HT-29 (cell line): Measurements from ENCODE around the gene SLC25A30. TPM values are rescaled to one million over a fixed set of nuclear protein-coding genes. Genes with fewer than 3 reads are reported as not detected.
"Not testable (repeated sequence)": the region's sequence is repeated elsewhere in the genome, so short reads cannot be mapped to it uniquely, and the experiment has no call there.

Source experiments
- DNase-seq: peaks from one replicate; pipeline ENCODE4 v3.0.0-alpha.2; 2015; ENCODE audit warnings: low spot score
- total RNA-seq: library from RNA; depleted of rRNA; stranded (reverse); fragments of >200 nt; shearing (Covaris generic); gene quantifications from 2 replicates; pipeline ENCODE4 v1.2.3, GENCODE V29; 2014

Gene SLC25A30
- total RNA-seq, 1 experiment from 2014 or later: 4.1 TPM

DNA sequence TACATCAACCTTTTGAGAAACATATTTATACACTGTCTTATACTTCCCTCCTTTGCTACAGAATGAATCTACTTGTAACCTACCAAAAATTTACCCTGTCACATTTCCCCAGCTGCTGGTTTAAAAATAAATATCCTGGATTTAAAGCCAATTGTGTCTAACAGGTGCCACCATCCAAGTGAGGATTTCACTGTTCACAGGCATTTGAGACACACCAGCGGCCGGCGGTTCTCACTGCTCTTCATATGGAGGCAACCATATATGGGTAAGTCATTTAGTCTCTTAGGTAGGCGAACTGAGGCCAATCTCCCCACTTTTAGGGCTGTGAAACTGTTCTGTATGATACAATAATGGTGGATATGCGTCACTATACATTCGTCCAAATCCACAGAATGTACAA lies 26.2 kb downstream of the SLC25A30 start:
- no peak for DNase-seq

DNA sequence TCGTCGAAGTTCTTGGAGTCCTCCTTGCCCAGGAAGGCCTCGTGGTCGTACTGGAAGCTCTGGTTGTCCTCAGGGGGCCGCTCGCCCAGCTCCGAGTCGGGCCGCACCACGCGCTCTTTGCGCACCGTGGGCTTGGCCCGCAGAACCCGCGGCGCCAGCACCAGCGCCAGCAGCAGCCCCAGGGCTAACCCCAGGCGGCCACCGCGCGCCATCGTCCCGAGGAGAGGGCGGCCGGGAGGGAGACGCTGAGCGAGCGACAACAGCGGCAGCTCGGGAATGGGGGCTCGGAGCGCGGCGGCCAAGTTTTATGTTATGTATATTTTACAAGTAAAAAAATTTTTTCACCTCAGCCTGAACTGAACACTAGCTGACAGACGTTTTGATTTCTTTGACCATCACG lies 27.0 kb downstream of the SLC25A30 start:
- DNase-seq: not testable (repeated sequence)

DNA sequence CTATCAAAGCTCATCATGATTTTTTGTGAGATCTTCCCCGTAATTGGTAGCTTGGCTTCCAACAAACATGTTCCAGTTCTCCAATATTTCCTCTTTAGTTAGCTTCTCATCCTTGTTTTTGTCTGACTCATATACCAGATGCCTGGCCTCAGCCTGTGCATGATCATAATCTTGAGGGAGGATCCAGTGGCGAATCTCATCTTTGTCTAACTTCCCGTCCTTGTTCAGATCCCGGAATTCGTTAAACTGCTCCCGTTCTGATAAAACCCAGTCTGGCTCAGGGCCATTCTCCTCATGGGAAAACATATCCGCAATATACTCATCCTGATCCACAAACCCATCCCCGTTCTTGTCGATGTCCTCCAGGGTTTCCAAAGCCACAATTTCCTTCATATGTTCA lies 27.8 kb downstream of the SLC25A30 start:
- not testable (repeated sequence) for DNase-seq

DNA sequence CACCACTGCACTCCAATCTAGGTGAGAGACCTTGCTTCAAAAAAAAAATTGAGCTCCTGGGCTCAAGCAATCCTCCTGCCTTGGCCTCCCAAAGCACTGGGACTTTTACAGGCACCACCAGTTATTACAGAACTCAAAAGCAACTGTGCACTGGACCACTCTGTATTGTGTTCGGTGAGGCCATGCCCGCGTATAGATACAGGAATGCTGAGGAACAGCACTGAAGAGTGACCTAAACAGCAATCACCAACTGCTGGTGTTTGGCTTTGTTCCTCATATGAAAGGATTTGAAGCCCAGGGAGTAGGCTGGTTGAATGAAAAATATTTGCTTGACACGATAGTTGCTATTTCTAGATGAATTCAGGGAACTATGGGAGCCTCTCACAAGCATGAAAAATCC lies 29.5 kb downstream of the SLC25A30 start:
- no peak for DNase-seq

DNA sequence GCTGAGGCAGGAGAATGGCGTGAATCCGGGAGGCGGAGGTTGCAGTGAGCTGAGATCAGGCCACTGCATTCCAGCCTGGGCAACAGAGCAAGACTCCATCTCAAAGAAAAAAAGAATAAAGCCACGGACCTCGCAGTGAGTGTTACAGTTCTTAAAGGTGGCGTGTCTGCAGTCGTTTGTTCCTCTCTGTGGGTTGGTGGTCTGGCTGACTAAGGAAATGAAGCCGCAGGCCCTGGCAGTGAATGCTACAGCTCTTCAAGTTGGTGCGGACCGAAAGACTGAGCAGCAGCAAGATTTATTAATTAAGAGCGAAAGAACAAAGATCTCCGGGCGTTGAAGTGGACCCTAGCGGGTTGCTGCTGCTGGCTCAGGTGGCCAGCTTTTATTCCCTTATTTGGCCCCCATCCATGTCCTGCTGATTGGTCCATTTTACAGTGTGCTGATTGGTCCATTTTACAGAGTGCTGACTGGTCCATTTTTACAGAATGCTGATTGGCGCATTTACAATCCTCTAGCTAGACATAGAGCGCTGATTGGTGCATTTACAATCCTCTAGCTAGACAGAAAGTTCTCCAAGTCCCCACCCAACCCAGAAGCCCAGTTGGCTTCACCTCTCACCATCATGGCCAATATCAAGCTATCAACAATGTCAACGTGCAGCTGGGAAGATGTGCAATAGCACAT lies 31.1 kb downstream of the SLC25A30 start:
- not testable (repeated sequence) for DNase-seq

DNA sequence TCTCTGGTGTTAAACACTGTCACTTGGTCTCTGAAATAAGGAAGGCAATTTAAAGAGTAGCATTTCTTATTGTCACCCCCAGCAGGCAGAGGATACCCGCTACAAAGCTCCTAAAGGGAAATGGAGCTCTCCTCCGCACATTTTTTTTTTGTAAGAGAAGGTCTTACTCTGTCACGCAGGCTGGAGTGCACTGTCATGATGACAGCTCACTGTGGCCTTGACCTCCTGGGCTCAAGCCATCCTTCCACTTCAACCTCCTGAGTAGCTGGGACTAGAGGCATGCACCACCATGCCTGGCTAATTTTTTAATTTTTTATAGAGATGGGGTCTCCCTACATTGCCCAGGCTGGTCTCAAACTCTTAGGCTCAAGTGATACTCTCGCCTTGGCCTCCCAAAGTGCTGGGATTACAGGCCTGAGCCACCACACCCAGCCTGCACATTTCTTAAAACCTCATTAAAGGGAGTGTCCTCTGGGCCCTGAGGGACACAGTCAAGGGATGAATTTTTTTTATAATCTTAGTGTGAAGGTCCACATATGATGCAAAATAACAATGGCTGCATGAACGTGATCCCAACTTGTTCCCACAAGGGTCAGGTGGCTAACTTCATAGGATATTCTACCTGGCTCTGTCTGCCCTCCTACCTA lies 32.1 kb downstream of the SLC25A30 start:
- DNase-seq: no peak

DNA sequence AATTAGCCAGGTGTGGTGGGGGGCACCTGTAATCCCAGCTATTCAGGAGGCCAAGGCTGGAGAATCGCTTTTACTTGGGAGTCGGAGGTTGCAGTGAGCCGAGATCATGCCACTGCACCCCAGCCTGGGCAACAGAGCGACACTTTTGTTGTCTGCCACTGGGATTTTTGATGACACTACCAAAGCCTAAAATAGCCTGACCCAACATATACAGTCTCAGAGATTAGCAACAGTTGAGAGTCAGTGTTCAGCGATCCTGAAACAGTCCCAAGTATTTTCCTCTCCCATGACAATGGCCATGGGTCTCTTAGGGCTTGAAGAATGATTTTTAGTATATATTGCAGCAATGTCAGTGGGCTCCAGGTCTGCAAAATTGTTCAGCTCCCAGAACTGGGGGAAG lies 32.9 kb downstream of the SLC25A30 start:
- no peak for DNase-seq

DNA sequence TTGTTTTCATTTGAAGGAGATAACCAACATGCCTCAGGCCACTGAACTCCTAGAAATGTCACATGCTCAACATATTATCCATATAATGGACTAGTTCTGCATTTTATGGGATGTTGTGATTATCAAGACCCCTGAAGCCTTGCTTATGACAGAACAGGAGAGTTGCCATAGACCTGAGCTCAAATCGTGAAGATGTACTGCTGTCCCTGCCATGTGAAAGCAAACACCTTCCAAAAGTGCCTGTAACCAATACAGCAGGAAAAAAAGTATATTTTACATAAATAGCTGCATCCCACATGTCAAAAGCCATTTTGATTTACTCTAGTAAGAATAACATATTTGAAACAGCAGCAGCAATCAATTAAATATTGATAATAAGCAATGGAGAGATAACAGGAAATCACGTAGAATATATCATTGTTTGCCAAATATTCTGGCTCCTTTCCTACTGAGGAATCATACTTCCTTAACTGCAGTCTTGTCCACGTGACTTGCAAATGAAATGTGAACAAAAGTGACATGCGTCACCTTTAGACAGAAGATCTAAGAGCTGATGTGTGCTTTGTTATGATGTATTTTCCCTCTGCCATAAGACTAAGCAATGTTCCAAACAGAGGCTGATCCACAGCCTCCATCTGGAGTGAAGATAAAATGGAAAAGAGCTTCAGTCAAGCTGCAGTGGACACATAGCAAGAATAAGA lies 33.5 kb downstream of the SLC25A30 start:
- no peak for DNase-seq

DNA sequence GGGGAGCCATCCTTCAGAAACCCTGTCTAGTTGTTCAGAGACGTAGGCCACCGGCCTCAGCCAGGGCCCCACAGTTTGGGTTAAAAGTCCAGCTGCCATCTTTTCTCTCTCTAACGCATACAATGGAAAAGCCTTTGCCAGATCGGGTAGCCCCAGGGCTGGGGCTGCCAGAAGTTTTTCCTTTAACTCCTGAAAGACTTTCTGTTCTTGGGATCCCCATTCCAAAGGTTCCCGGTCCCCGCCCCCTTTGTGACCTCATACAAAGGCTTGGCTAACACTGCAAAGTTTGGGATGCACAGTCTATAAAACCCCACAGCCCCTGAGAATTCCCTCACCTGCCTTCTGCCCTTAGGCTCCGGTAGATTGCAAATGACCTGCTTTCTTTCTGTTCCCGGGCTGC lies 35.4 kb downstream of the SLC25A30 start:
- DNase-seq: not testable (repeated sequence)

DNA sequence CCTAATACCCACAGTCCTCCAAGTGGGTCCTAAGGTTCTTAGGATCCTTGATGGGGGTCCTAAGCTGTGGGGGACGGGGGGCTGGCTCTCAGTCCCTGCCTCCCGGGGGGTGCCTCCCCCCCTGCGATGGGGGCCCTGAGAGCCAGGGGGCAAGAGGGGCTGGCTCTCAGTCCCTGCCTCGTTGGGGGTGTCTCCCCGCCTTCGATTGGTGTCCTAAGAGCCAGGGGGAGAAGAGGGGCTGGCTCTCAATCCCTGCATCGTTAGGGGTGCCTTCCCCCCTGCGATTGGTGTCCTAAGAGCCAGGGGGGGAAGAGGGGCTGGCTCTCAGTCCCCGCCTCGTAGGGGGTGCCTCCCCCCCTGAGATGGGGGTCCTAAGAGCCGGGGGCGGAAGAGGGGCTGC lies 37.0 kb downstream of the SLC25A30 start:
- DNase-seq: no peak

DNA sequence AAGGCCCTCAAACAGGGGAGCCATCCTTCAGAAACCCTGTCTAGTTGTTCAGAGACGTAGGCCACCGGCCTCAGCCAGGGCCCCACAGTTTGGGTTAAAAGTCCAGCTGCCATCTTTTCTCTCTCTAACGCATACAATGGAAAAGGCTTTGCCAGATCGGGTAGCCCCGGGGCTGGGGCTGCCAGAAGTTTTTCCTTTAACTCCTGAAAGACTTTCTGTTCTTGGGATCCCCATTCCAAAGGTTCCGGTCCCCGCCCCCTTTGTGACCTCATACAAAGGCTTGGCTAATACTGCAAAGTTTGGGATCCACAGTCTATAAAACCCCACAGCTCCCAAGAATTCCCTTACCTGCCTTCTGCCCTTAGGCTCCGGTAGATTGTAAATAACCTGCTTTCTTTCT lies 37.5 kb downstream of the SLC25A30 start:
- not testable (repeated sequence) for DNase-seq

DNA sequence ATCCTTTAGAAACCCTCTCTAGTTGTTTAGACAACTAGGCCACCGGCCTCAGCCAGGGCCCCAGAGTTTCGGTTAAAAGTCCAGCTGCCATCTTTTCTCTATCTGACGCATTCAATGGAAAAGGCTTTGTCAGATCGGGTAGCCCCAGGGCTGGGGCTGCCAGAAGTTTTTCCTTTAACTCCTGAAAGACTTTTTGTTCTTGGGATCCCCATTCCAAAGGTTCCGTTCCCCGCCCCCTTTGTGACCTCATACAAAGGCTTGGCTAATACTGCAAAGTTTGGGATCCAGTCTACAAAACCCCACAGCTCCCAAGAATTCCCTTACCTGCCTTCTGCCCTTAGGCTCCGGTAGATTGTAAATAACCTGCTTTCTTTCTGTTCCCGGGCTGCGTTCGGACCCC lies 38.7 kb downstream of the SLC25A30 start:
- not testable (repeated sequence) for DNase-seq

DNA sequence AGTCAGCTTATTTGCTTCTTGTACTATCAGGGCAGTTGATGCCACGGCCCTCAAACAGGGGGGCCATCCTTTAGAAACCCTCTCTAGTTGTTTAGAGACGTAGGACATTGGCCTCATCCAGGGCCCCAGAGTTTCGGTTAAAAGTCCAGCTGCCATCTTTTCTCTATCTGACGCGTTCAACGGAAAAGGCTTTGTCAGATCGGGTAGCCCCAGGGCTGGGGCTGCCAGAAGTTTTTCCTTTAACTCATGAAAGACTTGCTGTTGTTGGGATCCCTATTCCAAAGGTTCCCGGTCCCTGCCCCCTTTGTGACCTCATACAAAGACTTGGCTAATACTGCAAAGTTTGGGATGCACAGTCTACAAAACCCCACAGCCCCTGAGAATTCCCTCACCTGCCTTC lies 39.4 kb downstream of the SLC25A30 start:
- DNase-seq: not testable (repeated sequence)

DNA sequence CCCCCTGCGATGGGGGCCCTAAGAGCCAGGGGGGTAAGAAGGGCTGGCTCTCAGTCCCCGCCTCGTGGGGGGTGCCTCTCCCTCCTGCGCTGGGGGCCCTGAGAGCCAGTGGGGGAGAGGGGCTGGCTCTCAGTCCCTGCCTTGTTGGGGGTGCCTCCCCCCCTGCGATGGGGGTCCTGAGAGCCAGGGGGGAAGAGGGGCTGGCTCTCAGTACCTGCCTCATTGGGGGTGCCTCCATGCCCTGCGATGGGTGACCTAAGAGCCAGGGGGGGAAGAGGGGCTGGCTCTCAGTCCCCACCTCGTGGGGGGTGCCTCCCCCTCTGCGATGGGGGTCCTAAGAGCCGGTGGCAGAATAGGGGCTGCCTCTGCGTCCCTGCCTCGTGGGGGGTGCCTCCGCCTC lies 40.9 kb downstream of the SLC25A30 start:
- DNase-seq: not testable (repeated sequence)

DNA sequence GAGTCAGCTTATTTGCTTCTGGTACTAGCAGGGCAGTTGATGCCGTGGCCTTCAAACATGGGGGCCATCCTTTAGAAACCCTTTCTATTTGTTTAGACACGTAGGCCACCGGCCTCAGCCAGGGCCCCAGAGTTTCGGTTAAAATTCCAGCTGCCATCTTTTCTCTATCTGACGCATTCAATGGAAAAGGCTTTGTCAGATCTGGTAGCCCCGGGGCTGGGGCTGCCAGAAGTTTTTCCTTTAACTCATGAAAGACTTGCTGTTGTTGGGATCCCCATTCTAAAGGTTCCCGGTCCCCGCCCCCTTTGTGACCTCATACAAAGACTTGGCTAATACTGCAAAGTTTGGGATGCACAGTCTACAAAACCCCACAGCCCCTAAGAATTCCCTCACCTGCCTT lies 41.5 kb downstream of the SLC25A30 start:
- DNase-seq: not testable (repeated sequence)

DNA sequence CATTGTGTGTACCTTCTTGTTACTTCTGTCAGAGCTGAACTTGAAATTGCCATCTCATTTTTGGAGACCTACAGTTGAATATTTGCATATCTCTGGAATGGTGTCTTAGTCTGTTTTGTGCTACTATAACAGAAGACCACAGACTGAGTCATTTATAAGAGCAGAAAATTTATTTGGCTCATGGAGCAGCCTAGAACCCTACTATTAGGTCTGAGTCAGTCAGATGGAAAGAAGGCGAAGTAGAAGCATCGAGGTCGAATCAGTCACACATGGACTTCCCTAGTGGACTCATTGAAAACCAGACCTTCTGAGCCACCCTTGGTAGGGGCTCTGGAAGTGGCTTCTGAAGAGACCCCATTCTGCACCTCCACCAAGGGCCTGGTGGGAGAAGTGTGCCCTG lies 43.3 kb downstream of the SLC25A30 start:
- no peak for DNase-seq

DNA sequence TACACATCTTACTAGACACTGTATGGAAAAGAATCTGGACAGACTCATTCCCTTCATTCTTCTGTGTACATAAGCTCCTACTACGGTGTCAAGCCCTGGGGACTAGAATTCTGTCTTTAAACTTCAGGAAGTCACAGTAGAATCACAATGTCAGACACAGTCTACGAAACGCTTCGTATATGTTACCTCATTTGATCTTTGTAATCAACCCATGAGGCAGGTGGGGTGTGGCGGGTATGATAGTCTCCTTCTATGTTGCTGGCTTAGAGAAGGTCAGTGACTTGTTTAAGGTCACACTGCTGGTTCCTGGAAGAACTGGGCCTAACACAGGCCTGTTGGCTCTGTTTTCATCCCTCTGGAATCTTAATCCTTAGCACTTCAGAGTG lies 45.0 kb downstream of the SLC25A30 start:
- no peak for DNase-seq

DNA sequence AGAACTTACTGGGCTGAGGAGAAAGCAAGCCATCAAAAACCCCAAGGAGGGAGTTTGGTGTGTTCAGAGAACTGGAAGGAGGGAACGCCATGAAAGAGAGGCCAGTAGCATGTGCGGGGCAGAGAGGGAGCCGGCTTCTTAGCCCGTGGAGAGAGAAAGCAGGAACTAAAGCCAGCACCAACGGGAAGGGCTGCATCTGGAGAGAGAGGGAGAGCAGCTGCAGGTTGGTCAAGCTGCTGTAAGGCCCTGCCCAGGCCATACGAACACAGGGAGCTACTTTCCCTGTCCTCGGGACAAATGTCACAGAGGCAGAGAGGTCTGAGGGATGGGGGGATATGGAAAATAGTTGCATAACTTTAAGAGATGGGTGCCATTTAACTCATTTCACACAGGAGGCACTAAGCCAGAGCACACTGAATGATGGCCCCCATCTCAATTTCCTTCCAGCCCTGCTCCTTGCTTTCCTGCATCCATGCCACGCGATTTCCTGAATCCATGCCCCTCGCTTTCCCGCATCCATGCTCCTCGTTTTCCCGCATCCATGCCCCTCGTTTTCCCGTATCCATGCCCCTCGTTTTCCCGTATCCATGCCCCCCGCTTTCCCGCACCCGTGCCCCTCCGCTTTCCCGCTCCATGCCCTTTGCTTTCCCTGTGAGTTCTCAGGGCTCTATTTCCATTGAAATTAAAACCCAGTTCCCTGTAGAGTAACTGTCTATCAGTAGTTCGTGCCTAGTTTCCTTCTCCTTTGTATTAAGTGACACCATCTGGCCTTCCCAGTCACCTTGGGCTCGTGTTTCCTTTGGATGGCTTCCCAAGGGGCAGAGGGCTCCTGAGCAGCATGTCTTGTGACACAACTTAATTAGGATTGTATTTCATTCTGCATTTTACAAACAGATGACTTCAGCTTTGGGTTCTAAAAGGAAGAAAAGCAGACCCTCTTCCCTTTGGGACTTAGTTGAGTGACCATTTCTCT lies 45.7 kb downstream of the SLC25A30 start:
- no peak for DNase-seq

DNA sequence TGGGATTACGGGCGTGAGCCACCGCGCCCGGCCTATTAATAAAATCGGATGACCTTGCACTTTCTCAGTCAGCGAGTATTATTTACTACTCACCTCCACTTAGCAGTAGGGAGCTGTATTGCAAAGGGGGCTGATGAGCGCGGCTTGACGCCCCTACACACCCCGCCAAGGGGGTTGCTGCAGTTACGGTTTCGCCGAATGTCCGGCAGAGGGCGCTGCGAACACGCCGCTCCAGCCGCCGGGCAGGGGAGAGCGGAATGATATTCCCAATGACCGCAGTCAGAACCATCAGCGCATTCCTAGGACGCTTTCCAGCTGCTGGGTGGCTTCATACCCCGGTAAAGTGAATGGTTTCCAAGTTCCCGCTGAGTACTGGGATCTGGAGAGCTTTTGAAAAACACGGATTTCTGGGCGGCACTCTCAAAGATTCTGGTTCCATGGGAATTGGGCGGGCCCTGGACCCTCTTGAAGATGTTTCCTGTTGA lies 47.2 kb downstream of the SLC25A30 start:
- DNase-seq: peak; percentile 82

DNA sequence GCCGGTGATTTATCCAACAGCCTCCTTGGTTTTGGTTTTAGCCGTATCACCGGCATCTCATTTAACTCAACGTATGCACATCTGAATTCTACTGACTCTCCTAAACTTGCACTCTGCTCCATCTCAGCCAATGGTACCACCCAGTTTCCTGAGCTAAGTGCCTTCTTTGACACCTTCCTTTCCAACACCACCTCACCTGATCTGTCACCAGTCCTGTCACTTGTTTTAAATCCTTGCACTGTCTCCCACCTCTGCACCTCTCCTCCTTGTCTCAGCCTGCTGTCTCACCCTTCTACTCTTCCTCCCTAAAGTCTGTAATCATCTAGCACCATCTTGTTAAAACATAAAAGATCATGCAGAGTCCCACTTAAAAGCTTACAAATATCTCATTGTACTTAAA lies 49.1 kb downstream of the SLC25A30 start:
- no peak for DNase-seq

DNA sequence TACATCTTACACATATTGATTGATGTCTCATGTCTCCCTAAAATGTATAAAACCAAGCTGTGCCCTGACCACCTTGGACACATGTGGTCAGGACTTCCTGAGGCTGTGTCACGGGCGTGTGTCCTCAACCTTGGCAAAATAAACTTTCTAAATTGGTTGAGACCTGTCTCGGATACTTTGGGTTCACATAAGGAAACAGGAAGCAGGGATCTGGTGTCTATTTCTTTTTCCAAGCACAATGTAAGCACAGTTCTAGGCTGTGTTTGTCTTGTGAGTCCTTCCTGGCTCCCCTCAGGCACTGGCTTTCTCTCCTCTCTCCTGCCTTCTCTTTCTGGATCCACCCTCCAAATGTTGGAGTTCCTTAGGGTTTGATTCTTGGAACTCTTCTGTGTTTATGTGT lies 49.6 kb downstream of the SLC25A30 start:
- DNase-seq: no peak

DNA sequence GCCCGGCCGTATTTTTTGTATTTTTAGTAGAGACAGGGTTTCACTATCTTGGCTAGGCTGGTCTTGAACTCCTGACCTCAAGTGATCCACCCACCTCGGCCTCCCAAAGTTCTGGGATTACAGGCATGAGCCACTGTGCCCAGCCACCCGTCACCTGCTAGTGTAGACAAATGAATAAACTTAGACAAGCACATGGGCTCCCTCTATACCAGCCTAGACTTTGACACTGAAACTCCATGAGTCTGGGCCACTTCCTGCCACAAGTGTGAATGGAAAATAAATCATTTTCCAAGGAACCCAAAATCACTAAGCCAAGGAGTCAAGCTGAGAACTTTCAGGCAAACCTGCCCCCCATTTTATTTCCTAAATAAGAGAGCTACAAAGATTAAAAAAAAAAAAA lies 50.2 kb downstream of the SLC25A30 start:
- DNase-seq: no peak
